Fibroblast of skin of right quadriceps (primary cell): ENCODE data around the gene NSRP1.
A peak's percentile ranks its signal among the peaks of the same experiment; 100 is the strongest.
"Not testable (repeated sequence)": the region's sequence is repeated elsewhere in the genome, so short reads cannot be mapped to it uniquely, and the experiment has no call there.

ENCODE experiments used
- DNase-seq: peaks from one replicate; pipeline ENCODE4 v3.0.0-alpha.2; 2013

NSRP1 gene, protein sequence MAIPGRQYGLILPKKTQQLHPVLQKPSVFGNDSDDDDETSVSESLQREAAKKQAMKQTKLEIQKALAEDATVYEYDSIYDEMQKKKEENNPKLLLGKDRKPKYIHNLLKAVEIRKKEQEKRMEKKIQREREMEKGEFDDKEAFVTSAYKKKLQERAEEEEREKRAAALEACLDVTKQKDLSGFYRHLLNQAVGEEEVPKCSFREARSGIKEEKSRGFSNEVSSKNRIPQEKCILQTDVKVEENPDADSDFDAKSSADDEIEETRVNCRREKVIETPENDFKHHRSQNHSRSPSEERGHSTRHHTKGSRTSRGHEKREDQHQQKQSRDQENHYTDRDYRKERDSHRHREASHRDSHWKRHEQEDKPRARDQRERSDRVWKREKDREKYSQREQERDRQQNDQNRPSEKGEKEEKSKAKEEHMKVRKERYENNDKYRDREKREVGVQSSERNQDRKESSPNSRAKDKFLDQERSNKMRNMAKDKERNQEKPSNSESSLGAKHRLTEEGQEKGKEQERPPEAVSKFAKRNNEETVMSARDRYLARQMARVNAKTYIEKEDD

DNA sequence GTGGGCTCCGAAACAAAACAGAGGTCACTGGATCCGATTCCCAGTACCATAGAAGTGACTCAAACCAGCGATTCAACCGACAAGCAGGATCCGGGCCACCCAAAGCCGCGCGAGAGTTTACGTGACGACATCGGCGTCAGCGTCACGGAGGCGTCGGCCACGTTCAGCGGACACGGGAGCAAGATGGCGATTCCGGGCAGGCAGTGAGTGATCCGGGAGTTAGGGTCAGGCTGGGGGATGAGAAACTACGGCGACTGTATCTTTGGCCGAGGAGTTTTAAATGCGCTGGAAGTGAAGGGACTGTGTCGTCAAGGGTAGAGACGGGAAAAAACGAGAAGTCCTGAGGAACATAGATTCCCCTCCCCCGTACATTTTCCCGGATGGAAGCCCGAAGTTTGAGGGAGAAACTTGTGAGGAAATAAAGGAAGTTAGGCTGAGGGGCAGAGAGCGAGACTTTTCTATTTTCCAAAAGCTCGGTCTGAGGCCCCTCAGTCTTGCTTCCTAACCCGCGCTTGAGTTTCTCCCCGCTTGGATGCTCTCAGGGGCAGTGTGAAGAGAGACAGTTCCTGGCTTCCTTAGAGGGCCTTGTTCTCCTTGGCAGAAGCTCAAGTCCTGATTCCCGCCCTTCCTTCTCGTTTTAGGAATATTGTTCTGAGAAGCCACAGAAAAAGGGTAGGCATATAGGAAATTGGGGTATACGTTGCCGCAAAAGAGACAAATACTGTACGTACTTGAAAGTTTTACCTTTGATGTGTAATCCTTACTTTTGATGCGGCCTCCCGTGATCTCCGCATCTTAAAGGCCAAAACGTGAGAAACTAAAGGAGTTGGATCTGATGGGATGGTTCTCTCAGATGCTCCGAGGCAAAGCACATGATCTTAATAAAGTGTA, at the start of gene NSRP1:
NSRP1 (plus strand) TSS at position 156 of the 891 bp plus-strand sequence; CDS start at position 184, 28 bp downstream.
- peak; percentile 95 for DNase-seq

- DNase-seq = no peak
Measured at GRCh38 chr17:30068465-30068864, 48.2 kb upstream of the NSRP1 start.

DNA sequence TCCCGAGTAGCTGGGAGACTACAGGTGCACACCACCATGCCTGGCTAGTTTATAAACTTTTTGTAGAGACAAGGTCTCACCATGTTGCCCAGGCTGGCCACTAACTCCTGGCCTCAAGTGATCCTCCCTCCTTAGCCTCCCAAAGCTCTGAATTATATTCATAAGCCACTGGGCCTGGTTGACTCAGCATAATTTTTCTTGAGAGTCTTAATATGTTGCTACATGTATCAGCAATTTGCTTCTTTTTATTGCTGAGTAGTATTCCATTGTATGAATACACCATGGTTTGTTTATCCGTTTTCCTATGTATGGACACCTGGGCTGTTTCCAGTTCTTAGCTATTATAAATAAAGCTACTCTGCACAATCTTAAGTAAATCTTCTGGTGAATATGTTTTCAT, 42.4 kb upstream of the NSRP1 start:
- DNase-seq = no peak

DNA sequence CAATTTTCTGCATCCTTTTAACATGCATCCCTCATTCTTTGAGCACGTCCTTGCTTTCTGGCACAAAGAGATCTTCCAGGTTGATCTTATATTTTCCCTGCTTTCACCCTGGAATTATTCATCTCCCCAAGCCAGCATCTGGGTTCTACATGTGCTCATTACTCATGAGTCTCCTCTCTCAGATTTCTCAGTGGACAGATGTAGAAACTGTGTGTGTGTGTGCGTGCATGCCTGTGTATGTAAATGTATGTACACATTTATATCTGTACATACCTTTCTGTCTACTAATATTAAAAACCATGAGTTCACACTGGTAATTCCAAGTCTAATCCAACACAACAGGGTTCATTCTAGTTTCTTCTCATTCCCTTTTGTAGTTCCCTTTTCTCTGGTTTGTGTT, 41.9 kb upstream of the NSRP1 start:
- DNase-seq = peak; percentile 23

GRCh38 chr17:30082773-30083172, 33.8 kb upstream of the NSRP1 start:
- no peak for DNase-seq

- DNase-seq = no peak
Measured at GRCh38 chr17:30084788-30085187, 31.8 kb upstream of the NSRP1 start.

- DNase-seq = no peak
Measured at GRCh38 chr17:30086896-30087295, 29.7 kb upstream of the NSRP1 start.

- not testable (repeated sequence) for DNase-seq
Measured at GRCh38 chr17:30087431-30087830, 29.2 kb upstream of the NSRP1 start.

DNA sequence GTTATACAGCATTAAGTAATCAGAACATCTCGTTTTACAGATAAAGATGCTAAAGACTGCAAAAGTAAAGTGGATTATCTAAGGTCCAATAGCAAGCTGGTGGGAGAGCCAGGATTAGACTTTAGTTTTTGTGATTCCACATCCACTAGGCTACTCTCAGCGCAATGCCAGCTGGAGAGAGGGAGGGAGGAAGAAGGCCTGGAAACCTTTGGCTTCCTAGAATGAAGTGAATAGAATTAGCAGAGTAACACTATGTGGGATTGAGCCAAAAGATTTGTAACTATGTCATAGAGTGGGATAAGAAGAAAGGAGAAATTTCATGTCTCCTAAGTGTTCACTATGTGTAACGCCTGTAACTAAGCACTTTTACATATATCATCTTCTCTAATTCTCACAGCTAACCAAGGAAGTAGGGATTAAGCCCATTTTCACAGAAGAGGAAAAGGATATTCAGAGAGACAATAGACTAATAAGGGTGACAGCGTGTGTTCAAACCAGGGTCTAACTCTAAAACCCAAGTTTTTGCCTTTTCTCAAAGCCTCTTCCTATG, 25.4 kb upstream of the NSRP1 start:
- DNase-seq = no peak

DNA sequence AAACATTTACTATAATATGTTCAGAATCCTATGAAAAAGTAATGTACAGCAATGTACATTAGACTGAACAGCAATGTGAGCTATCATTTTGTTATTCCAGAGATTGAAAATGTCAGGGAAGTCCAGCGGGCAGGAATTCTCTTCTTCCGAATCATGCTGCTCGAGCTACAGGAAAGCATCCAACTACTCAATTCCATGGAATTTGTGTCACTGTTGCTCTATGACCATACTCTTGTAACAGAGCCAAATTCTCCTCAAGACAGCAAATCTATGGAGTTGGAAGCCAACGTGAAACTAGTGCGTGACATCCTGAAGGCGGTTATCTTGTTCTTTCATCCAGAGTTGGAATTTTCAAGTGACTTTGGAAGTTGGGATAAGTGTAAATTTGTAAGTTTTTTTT, 24.8 kb upstream of the NSRP1 start:
- peak; percentile 93 for DNase-seq

GRCh38 chr17:30092886-30093285, 23.7 kb upstream of the NSRP1 start:
- DNase-seq = no peak

- peak; percentile 66 for DNase-seq
Measured at GRCh38 chr17:30093463-30094147, 23.0 kb upstream of the NSRP1 start.

- peak; percentile 70 for DNase-seq
Measured at GRCh38 chr17:30095507-30096244, 20.9 kb upstream of the NSRP1 start.

GRCh38 chr17:30101686-30102390, 14.8 kb upstream of the NSRP1 start:
- no peak for DNase-seq

DNA sequence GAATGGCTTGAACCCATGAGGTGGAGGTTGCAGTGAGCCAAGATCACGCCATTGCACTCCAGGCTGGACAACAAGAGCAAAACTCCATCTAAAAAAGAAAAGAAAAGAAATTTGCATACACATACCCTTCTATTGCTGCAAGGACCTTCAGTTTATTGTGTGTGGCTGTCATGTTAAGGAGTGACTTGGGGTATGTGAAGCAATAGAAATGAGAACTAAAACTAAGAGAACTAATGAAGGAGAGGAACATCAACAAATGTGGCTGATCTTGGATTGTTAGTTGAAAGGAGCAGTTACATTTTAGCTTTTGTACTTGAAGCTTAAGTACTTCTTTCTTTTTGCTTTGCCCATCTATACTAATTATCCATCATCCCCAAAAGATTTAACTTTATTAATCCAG, 12.7 kb upstream of the NSRP1 start:
- no peak for DNase-seq

DNA sequence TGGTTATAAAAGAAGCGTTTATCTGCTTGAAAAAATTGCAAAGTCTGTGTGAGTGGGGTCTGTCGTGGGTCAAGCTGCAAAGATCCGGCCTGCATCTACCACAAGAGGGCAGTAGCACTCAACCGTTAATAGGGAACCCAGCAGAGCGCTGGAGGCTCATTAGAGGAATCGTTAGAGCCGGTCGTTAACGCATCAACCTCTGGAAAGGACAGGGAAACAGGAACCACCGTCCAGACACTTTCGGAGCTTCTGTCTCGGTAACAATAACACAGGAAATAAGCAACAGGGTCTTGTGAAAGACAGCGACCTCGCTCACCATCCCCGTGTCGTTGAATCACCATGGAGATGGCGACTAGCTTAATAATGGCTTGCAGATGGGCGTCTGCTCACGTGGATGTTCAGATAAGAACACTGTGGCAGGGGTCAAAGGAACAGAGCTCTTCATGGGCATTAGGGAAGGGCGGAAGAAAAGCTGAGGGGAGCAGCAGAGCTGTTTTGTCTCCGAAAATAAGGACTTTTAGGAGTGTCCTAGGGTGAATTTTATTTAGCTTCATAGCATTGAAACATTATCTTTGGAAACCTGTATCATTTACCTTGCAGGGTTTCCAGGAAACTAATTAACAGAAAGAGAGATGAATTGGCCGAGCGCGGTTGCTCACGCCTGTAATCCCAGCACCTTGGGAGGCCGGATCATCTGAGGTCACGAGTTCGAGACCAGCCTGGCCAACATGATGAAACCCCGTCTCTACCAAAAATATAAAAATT, 11.9 kb upstream of the NSRP1 start:
- DNase-seq = peak; percentile 76

DNA sequence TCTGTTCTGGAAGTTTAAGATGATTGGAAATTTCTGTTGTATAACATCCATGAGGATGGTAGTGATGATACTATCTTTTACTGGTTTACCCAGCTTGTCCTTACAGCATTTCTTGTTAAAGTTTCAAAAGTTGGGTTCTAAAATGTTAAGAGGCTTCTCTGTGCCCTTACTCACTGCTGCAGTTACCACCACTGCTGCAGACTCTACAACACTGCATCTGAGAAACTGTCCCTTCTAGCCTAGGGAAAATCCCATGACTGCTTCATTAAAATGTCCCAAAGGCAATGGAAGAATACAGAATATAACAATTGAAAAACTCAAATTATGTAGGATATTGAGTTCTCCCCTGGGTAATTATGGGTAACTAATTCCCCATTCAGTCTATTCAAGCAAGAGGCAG, 3.8 kb upstream of the NSRP1 start:
- DNase-seq = no peak

- DNase-seq = no peak
Measured at GRCh38 chr17:30113213-30113612, 3.4 kb upstream of the NSRP1 start.

- no peak for DNase-seq
Measured at GRCh38 chr17:30116345-30116660, 313 bp upstream of the NSRP1 start.

GRCh38 chr17:30117675-30118081, 1.1 kb downstream of the NSRP1 start:
- DNase-seq = peak; percentile 10

DNA sequence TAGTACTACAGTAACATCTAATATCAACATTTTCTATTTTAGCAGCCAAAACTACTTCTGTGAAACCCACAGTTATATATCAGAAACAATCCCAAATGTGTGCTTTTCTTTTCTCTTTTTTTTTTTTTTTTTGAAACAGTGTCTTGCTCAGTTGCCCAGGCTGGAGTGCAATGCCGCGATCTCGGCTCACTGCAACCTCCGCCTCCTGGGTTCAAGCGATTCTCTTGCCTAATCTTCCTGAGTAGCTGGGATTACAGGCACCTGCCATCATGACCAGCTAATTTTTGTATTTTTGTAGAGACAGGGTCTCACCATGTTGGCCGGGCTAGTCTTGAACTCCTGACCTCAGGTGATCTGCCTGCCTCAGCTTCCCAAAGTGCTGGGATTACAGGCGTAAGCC, 2.0 kb downstream of the NSRP1 start:
- DNase-seq = not testable (repeated sequence)
